NCI-H2227 (cell line): ENCODE results near the gene RNF145.
A peak's percentile ranks its signal among the peaks of the same experiment; 100 is the strongest.
"Not testable (repeated sequence)": the region's sequence is repeated elsewhere in the genome, so short reads cannot be mapped to it uniquely, and the experiment has no call there.

Experiments
- DNase-seq: peaks from one replicate; lab custom pipeline; 2025; ENCODE audit not compliant: unreplicated experiment; lab: John Stamatoyannopoulos, UW

RNF145 gene

GRCh38 chr5:159209438-159210209 lies at the start of gene RNF145:
Gene RNF145, minus strand, starts transcription at chr5:159209553. Its CDS starts 5,936 bp downstream, at chr5:159203617.
- DNase-seq: peak; percentile 76

- DNase-seq: no peak
Measured at GRCh38 chr5:159258361-159258760, 49.0 kb upstream of the RNF145 start.

- DNase-seq: no peak
Measured at GRCh38 chr5:159257629-159258283, 48.4 kb upstream of the RNF145 start.

GRCh38 chr5:159257007-159257406 lies 47.7 kb upstream of the RNF145 start:
- DNase-seq: no peak

GRCh38 chr5:159252195-159252594 lies 42.8 kb upstream of the RNF145 start:
- DNase-seq: no peak

GRCh38 chr5:159249158-159249557 lies 39.8 kb upstream of the RNF145 start:
- DNase-seq: no peak

GRCh38 chr5:159244890-159245289 lies 35.5 kb upstream of the RNF145 start:
- no peak for DNase-seq

GRCh38 chr5:159244163-159244562 lies 34.8 kb upstream of the RNF145 start:
- no peak for DNase-seq

GRCh38 chr5:159243385-159243784 lies 34.0 kb upstream of the RNF145 start:
- no peak for DNase-seq

- DNase-seq: no peak
Measured at GRCh38 chr5:159242656-159243055, 33.3 kb upstream of the RNF145 start.

- no peak for DNase-seq
Measured at GRCh38 chr5:159241946-159242552, 32.7 kb upstream of the RNF145 start.

- no peak for DNase-seq
Measured at GRCh38 chr5:159240301-159240870, 31.0 kb upstream of the RNF145 start.

- DNase-seq: not testable (repeated sequence)
Measured at GRCh38 chr5:159235871-159236520, 26.6 kb upstream of the RNF145 start.

GRCh38 chr5:159231167-159231566 lies 21.8 kb upstream of the RNF145 start:
- no peak for DNase-seq

GRCh38 chr5:159230657-159231056 lies 21.3 kb upstream of the RNF145 start:
- no peak for DNase-seq

GRCh38 chr5:159228097-159228496 lies 18.7 kb upstream of the RNF145 start:
- DNase-seq: not testable (repeated sequence)

GRCh38 chr5:159227452-159227851 lies 18.1 kb upstream of the RNF145 start:
- DNase-seq: no peak

GRCh38 chr5:159226451-159226850 lies 17.1 kb upstream of the RNF145 start:
- DNase-seq: no peak

GRCh38 chr5:159224471-159224870 lies 15.1 kb upstream of the RNF145 start:
- DNase-seq: no peak

GRCh38 chr5:159223469-159223868 lies 14.1 kb upstream of the RNF145 start:
- no peak for DNase-seq

- no peak for DNase-seq
Measured at GRCh38 chr5:159220206-159220605, 10.9 kb upstream of the RNF145 start.
